B cell (primary cell): ENCODE measurements around the gene SMIM35. TPM values are rescaled to one million over a fixed set of nuclear protein-coding genes. Genes with fewer than 3 reads are reported as not detected.
A peak's percentile ranks its signal among the peaks of the same experiment; 100 is the strongest.

Experiments used
- ATAC-seq: fragments of 200-7000 bp; cut with Tn5 transposase; one replicate; pipeline ENCODE4 v1.10.0; 2021; ENCODE audit warnings: low read depth, mild to moderate bottlenecking, moderate number of reproducible peaks, moderate library complexity
- CTCF ChIA-PET: fragments of 350-600 bp; sonication (Branson Sonifier 250); formaldehyde crosslinking; loops from one replicate; lab custom pipeline; 2021; ENCODE audit warnings: antibody characterized with exemption, inconsistent platforms; lab: Charles Lee
- POLR2A ChIA-PET: fragments of 350-600 bp; sonication (Branson Sonifier 250); formaldehyde crosslinking; loops from one replicate; lab custom pipeline; 2021; ENCODE audit warnings: antibody characterized with exemption; lab: Charles Lee
- DNase-seq: peaks from one replicate; pipeline ENCODE4 v3.0.0; 2013
- H2AFZ ChIP-seq: 2 replicates; pipeline ENCODE4 v1.6.1; 2012; ENCODE audit warnings: mild to moderate bottlenecking, low read depth, low read length; ENCODE audit not compliant: insufficient read depth, poor library complexity, severe bottlenecking
- H3K27ac ChIP-seq, 2 donors: 1 replicate in 1 of 2; 2 replicates in 1 of 2; pipeline ENCODE4 v1.5.1; 2012 to 2013; ENCODE audit warnings: low read length in 2 of 2, mild to moderate bottlenecking in 2 of 2, moderate library complexity in 1 of 2
- H3K27me3 ChIP-seq, 4 experiments: fragments of 200-600 bp in 1 of 4; sonication (generic) in 1 of 4; replicated peaks in 1 of 4; 1 replicate in 2 of 4; 2 replicates in 2 of 4; pipeline versions ENCODE4 v1.6.1 to v1.7.0; 2013 to 2016; ENCODE audit warnings: low read length in 3 of 4, mild to moderate bottlenecking in 2 of 4, mixed read lengths in 1 of 4, moderate library complexity in 1 of 4; ENCODE audit not compliant: insufficient read depth in 4 of 4, control insufficient read depth in 3 of 4; ENCODE audit errors: control extremely low read depth in 1 of 4
- H3K36me3 ChIP-seq, 2 experiments: replicated peaks in 1 of 2; 1 replicate in 1 of 2; 2 replicates in 1 of 2; pipeline versions ENCODE4 v1.6.1 to v1.7.1; 2013; ENCODE audit warnings: low read length in 1 of 2; ENCODE audit not compliant: insufficient read depth in 2 of 2, control insufficient read depth in 1 of 2; ENCODE audit errors: control extremely low read depth in 1 of 2, extremely low read depth in 1 of 2
- H3K4me1 ChIP-seq, 2 donors: fragments of 200-600 bp in 1 of 2; sonication (generic) in 1 of 2; 1 replicate in 1 of 2; 2 replicates in 1 of 2; pipeline versions ENCODE4 v1.5.1 to v1.6.1; 2013 to 2017; ENCODE audit warnings: low read length in 2 of 2; ENCODE audit not compliant: control insufficient read depth in 2 of 2, insufficient read depth in 2 of 2
- H3K4me2 ChIP-seq: replicated peaks from 2 replicates; pipeline ENCODE3; 2012; ENCODE audit warnings: mild to moderate bottlenecking, low read depth, low read length; ENCODE audit not compliant: poor library complexity, severe bottlenecking
- H3K4me3 ChIP-seq, 5 experiments: fragments of 200-600 bp in 1 of 5; sonication (generic) in 1 of 5; 1 replicate in 3 of 5; 2 replicates in 2 of 5; pipeline versions ENCODE4 v1.5.1 to v1.7.0; 2011 to 2016; ENCODE audit warnings: low read length in 4 of 5, mild to moderate bottlenecking in 4 of 5, low read depth in 2 of 5, control low read depth in 1 of 5, moderate library complexity in 1 of 5; ENCODE audit not compliant: insufficient read depth in 1 of 5; ENCODE audit errors: control extremely low read depth in 1 of 5, extremely low read depth in 1 of 5
- H3K79me2 ChIP-seq: fragments of 200-600 bp; sonication (generic); one replicate; pipeline ENCODE4 v1.6.0; 2016; ENCODE audit warnings: low read length; ENCODE audit not compliant: control insufficient read depth, insufficient read depth
- H3K9ac ChIP-seq: fragments of 200-600 bp; sonication (generic); 2 replicates; pipeline ENCODE4 v1.6.1; 2017; ENCODE audit warnings: mild to moderate bottlenecking, low read length, moderate library complexity
- H3K9me3 ChIP-seq, 3 donors: one replicate each; pipeline versions ENCODE4 v1.6.1 to v1.7.1; 2013; ENCODE audit warnings: low read length in 2 of 3; ENCODE audit not compliant: control insufficient read depth in 2 of 3, insufficient read depth in 1 of 3; ENCODE audit errors: control extremely low read depth in 1 of 3
- H4K20me1 ChIP-seq: 2 replicates; pipeline ENCODE4 v1.6.0; 2012; ENCODE audit warnings: mild to moderate bottlenecking, low read length; ENCODE audit not compliant: insufficient read depth, control insufficient read depth, poor library complexity, severe bottlenecking
- H3K27ac Mint-ChIP-seq: one replicate; pipeline ENCODE4 v1.8.0; 2021; ENCODE audit warnings: mixed read lengths
- H3K27me3 Mint-ChIP-seq: one replicate; pipeline ENCODE4 v1.8.0; 2021; ENCODE audit warnings: mixed read lengths
- H3K4me1 Mint-ChIP-seq: one replicate; pipeline ENCODE4 v1.8.0; 2021; ENCODE audit warnings: mixed read lengths
- H3K4me3 Mint-ChIP-seq: one replicate; pipeline ENCODE4 v1.8.0; 2021; ENCODE audit warnings: mixed read lengths
- H3K9me3 Mint-ChIP-seq: one replicate; pipeline ENCODE4 v1.8.0; 2022; ENCODE audit warnings: mixed read lengths; ENCODE audit not compliant: insufficient read depth
- EZH2 ChIP-seq: IDR thresholded peaks from 2 replicates; pipeline ENCODE4 v1.6.1; 2012; ENCODE audit warnings: borderline replicate concordance, low read depth, mild to moderate bottlenecking, moderate library complexity, low read length; ENCODE audit not compliant: insufficient read depth, poor library complexity, severe bottlenecking
- WGBS: methylation state at CpG from one replicate; pipeline ENCODE4 v1.1.5; 2013; ENCODE audit warnings: missing lambda C conversion rate; ENCODE audit not compliant: insufficient coverage; 5-methylcytosine and 5-hydroxymethylcytosine counted together
- intact Hi-C: fragments of 100-400 bp; cut with micrococcal nuclease; formaldehyde crosslinking; loops from one replicate; pipeline ENCODE4 v1.10.0; 2022
- polyA plus RNA-seq: library from polyadenylated mRNA; depleted of rRNA; stranded (reverse); fragments of >200 nt; gene quantifications from 2 replicates; pipeline ENCODE4 v1.2.3, GENCODE V29; 2012
- total RNA-seq, 2 donors: library from RNA; stranded (reverse); fragments of 120-200 nt in 1 of 2; gene quantifications; 1 replicate in 1 of 2; 2 replicates in 1 of 2; pipeline versions ENCODE4 v1.2.3 to v1.2.4, GENCODE V29; 2013 to 2022
- TF ChIP-seq, protein P1 (sequence below): fragments of 200-600 bp; IDR thresholded peaks from one replicate; pipeline ENCODE4 v1.8.0; 2022; ENCODE audit warnings: antibody characterized with exemption, mild to moderate bottlenecking

The SMIM35 gene
- total and polyA plus RNA-seq, 2 donors (not counting 1 experiment from before 2014, with no cell fraction given), result 1.3 to 4.5 TPM

DNA sequence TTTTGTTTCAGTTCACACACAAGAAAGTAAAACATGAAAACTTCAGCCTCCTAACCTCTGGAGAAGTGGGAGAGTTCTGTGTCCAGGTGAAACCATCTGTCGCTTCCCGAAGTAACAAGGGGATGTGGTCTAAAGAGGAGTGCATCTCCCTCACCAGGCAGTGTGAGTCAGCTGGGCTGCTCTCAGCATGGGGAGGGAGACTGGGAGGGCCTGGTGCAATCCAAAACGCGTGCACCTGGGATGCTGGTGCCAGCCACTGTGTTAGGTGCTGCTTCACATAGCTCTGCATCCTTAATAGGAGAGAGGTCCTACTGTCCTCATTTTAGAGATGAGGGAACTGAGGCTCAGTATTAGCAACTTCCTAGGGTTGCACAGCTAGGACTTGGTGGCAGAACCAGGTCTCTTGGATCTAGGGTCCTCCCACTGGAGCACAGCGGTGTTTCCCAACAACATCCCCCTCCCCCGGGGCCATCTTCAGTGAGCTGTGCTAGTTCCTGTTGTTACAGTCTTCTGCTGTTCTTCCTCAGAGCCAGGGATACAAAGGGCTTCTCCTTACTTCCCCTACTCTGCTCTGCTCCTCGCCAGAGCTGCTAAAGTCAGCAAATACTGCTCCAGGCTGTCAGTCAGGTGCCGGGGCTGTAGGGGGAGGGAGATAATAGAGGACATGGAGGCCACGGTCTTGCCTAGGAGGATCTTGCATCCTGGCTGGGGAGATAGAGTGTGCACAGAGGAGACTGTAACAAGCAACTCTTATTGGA lies 92.6 kb downstream of the SMIM35 start:
- no peaks in the 10 kb centered on the region for H3K9me3 ChIP-seq
- no peak overlapping the region for H3K4me3 Mint-ChIP-seq
- intact Hi-C loops, result no loop called here
- H3K4me3 ChIP-seq, result no peak overlapping the region
- TF ChIP-seq, protein P1, sequence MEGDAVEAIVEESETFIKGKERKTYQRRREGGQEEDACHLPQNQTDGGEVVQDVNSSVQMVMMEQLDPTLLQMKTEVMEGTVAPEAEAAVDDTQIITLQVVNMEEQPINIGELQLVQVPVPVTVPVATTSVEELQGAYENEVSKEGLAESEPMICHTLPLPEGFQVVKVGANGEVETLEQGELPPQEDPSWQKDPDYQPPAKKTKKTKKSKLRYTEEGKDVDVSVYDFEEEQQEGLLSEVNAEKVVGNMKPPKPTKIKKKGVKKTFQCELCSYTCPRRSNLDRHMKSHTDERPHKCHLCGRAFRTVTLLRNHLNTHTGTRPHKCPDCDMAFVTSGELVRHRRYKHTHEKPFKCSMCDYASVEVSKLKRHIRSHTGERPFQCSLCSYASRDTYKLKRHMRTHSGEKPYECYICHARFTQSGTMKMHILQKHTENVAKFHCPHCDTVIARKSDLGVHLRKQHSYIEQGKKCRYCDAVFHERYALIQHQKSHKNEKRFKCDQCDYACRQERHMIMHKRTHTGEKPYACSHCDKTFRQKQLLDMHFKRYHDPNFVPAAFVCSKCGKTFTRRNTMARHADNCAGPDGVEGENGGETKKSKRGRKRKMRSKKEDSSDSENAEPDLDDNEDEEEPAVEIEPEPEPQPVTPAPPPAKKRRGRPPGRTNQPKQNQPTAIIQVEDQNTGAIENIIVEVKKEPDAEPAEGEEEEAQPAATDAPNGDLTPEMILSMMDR, result no peak
- no peak for TF ChIP-seq EZH2
- ATAC-seq, result no peak
- POLR2A ChIA-PET, result interaction anchor here (20.9 to 21.8 kb wide), 2 partner anchors 1 to 10 kb away, joined by 346 read pairs; partner anchors contain the start of gene IL10RA
- H3K4me1 ChIP-seq, result peaks cover 28 to 36% of the 10 kb centered on the region in 2 donors
- peak overlapping the region; percentile 71 for H3K27ac Mint-ChIP-seq
- DNase-seq, result no peak
- no peak overlapping the region for H3K9ac ChIP-seq
- no peak overlapping the region for H3K4me2 ChIP-seq
- CTCF ChIA-PET, result interaction anchor here (1.7 to 12.1 kb wide), 4 partner anchors 43 to 186 kb away, joined by 5 to 134 read pairs (median 14); no protein-coding TSS in a partner anchor
- H3K27ac ChIP-seq, result no peak overlapping the region
- no peak overlapping the region for H2AFZ ChIP-seq
- H3K4me1 Mint-ChIP-seq, result peaks cover 60% of the 10 kb centered on the region
- peaks cover 20% of the 10 kb centered on the region for H3K79me2 ChIP-seq
- no peaks in the 10 kb centered on the region for H3K27me3 ChIP-seq
- peaks cover 15 to 98% of the 10 kb centered on the region in 2 experiments for H3K36me3 ChIP-seq
- WGBS, result 74% methylated on average over 6 of the region's 9 CpGs
- H3K9me3 Mint-ChIP-seq, result no peaks in the 10 kb centered on the region
- peaks cover 8% of the 10 kb centered on the region for H4K20me1 ChIP-seq
- H3K27me3 Mint-ChIP-seq, result no peaks in the 10 kb centered on the region

DNA sequence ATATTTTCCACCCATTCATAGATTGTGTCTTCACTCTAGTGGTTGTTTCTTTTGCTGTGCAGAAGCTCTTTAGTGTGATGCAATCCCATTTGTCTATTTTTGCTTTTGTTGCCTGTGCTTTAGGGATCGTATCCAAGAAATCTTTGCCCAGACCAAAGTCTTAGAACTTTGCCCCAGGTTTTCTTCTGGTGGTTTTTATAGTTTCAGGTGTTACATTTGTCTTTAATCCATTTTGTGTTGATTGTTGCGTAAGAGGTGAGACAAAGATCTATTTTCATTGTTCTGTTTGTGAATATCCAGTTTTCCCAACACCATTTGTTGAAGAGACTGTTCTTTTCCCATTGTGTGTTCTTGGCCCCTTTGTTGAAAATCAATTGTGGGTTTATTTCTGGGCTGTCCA lies 94.1 kb downstream of the SMIM35 start:
- H3K4me1 Mint-ChIP-seq, result peaks cover 63% of the 10 kb centered on the region
- Histone ChIP-seq H3K4me3 (no peak overlapping the region), H3K9me3 (no peaks in the 10 kb centered on the region), H3K9ac (no peak overlapping the region), H3K27me3 (no peaks in the 10 kb centered on the region), H4K20me1 (peaks cover 23% of the 10 kb centered on the region), H3K27ac (peak overlapping the region in 1 of 2 donors; percentile 35), H3K79me2 (peaks cover 35% of the 10 kb centered on the region), H3K4me2 (no peak overlapping the region), H3K4me1 (peaks cover 42 to 43% of the 10 kb centered on the region in 2 donors), H3K36me3 (peaks cover 17 to 98% of the 10 kb centered on the region in 2 experiments), H2AFZ (no peak overlapping the region)
- no CpG with 5 or more reads among the region's 2 CpGs for WGBS
- H3K27ac Mint-ChIP-seq, result peak overlapping the region; percentile 63
- H3K4me3 Mint-ChIP-seq, result peak overlapping the region; percentile 70
- ChIA-PET CTCF (interaction anchor here (1.7 to 12.1 kb wide), 4 partner anchors 42 to 184 kb away, joined by 5 to 134 read pairs (median 12); no protein-coding TSS in a partner anchor), POLR2A (interaction anchor here (21.8 kb wide), 1 partner anchor 12 kb away, joined by 346 read pairs; no protein-coding TSS in a partner anchor)
- intact Hi-C loops, result no loop called here
- no peak for TF ChIP-seq EZH2
- TF ChIP-seq, protein P1, result no peak
- ATAC-seq (no peak), DNase-seq (no peak)
- H3K9me3 Mint-ChIP-seq, result no peaks in the 10 kb centered on the region
- H3K27me3 Mint-ChIP-seq, result no peaks in the 10 kb centered on the region
